ENCODE results near the gene ZNF483. TPM values are rescaled to one million over a fixed set of nuclear protein-coding genes. Genes with fewer than 3 reads are reported as not detected.

Gene ZNF483
- total and polyA plus RNA-seq, 2 of the 4 experiments (the other 2 are of a cell fraction), result 0.10 to 0.90 TPM

GRCh38 chr9:111621895-111622480 is 97.0 kb downstream of the ZNF483 start:
- intact Hi-C loops (cut with micrococcal nuclease) (loop anchor here (1.0 to 10.0 kb wide), 2 partner anchors 24 to 167 kb away; no protein-coding TSS in a partner anchor), in situ Hi-C loops (cut with MboI; ENCODE audit: low sequenced_read_pairs) (no loop called here), dilution Hi-C loops (cut with HindIII; ENCODE audit: low sequenced_read_pairs, unreplicated experiment) (no loop called here)
- ChIA-PET POLR2A (ENCODE audit: unreplicated experiment) (interaction anchor here (1.1 kb wide), 1 partner anchor 24 kb away, joined by 3 read pairs; no protein-coding TSS in a partner anchor), CTCF (interaction anchor here (0.6 to 1.0 kb wide), 9 partner anchors 9 to 1287 kb away, joined by 3 to 7 read pairs (median 4); partner anchors contain the start of genes DNAJC25 and PTGR1)
- no peaks in the 10 kb centered on the region for H3K9me1 ChIP-seq (ENCODE audit: insufficient read depth, low read length)
- no peak overlapping the region; the same call in 1 of the 2 replicates for H4K5ac ChIP-seq (ENCODE audit: low read depth, low read length)
- no peak overlapping the region; the same call in 2 of the 3 replicates for H2BK15ac ChIP-seq (ENCODE audit: low read depth, low read length)
- H3K23ac ChIP-seq (ENCODE audit: low read depth, low read length), result no peak overlapping the region
- TF ChIP-seq RAD21 (IDR thresholded peaks at IDR 0.05; ENCODE audit: low read length) (peak; percentile 77), MAZ (IDR thresholded peaks at IDR 0.05; ENCODE audit: borderline replicate concordance, low read depth, low read length) (no peak), SMC3 (IDR thresholded peaks at IDR 0.05; ENCODE audit: low read depth, low read length) (peak; percentile 77), BHLHE40 (IDR thresholded peaks at IDR 0.05; ENCODE audit: low read depth, low read length) (no peak), CTCF (conservative IDR thresholded peaks at IDR 0.05; ENCODE audit: low read depth, low read length) (peak; percentile 85)
- H2AFZ ChIP-seq (replicated peaks; ENCODE audit: low read length, poor library complexity), result no peak overlapping the region
- H3K4me3 ChIP-seq (ENCODE audit: insufficient read depth, low read depth, low read length), result no peak overlapping the region
- no CpG with 5 or more reads among the region's 2 CpGs for WGBS, 2 experiments (ENCODE audit: extremely low coverage in 2 of 2, insufficient read length in 1 of 2)
- H3K4me2 ChIP-seq (ENCODE audit: low read depth, low read length), result no peak overlapping the region
- no peak overlapping the region for H2BK5ac ChIP-seq (ENCODE audit: low read depth, low read length, poor library complexity, severe bottlenecking)
- no peak overlapping the region for H4K8ac ChIP-seq (ENCODE audit: low read depth in 2 of 2, low read length in 2 of 2)
- peak overlapping the region; percentile 53; the same call in 1 of the 2 replicates for H2BK20ac ChIP-seq (ENCODE audit: low read depth, low read length)
- DNase-seq, result peak; percentile 64
- ATAC-seq (ENCODE audit: low read depth), result peak; percentile 98
- H2AK5ac ChIP-seq (ENCODE audit: low read depth, low read length), result no peak overlapping the region; the same call in 1 of the 2 replicates
- H3K4me1 ChIP-seq (ENCODE audit: control insufficient read depth, insufficient read depth, low read length), result peaks cover 2% of the 10 kb centered on the region; the same call in 1 of the 2 replicates
- H3K9me3 ChIP-seq (ENCODE audit: control insufficient read depth, insufficient read depth, low read length), result no peaks in the 10 kb centered on the region
- H4K91ac ChIP-seq (ENCODE audit: insufficient read depth, low read depth, low read length), result no peak overlapping the region
- no TSS peak for BruUV-seq (replicated peaks)
- H3K56ac ChIP-seq (ENCODE audit: extremely low read depth, insufficient read depth, low read length), result no peak overlapping the region
- 0 out of 2 replicates have a peak overlapping the region, but pooled peaks have one; percentile 1 for H3K18ac ChIP-seq (ENCODE audit: low read depth, low read length)
- no peak overlapping the region for H2AK9ac ChIP-seq (replicated peaks; ENCODE audit: low read depth, low read length, poor library complexity)
- no peaks in the 10 kb centered on the region for H3K79me1 ChIP-seq (ENCODE audit: low read depth in 1 of 2, low read length in 2 of 2)
- no peaks in the 10 kb centered on the region for H4K20me1 ChIP-seq (ENCODE audit: insufficient read depth, low read length)
- H3K14ac ChIP-seq (replicated peaks; ENCODE audit: low read depth, low read length), result 0 out of 2 replicates have a peak overlapping the region, but pooled peaks have one; percentile 20
- H3K36me3 ChIP-seq (ENCODE audit: control insufficient read depth, insufficient read depth, low read length), result no peaks in the 10 kb centered on the region
- H3K27ac ChIP-seq (ENCODE audit: insufficient read depth, low read length), result no peak overlapping the region
- 0 out of 2 replicates have a peak overlapping the region, but pooled peaks have one; percentile 12 for H3K4ac ChIP-seq (ENCODE audit: low read depth, low read length)
- no peak overlapping the region for H3K9ac ChIP-seq (ENCODE audit: low read depth, low read length)
- H2BK120ac ChIP-seq (ENCODE audit: low read depth, low read length), result 0 out of 2 replicates have a peak overlapping the region, but pooled peaks have one; percentile 14
- H3K27me3 ChIP-seq (ENCODE audit: control insufficient read depth, insufficient read depth, low read length), result no peaks in the 10 kb centered on the region

Measured in IMR-90 (cell line).